ENCODE data around the gene ZFR2. TPM values are rescaled to one million over a fixed set of nuclear protein-coding genes. Genes with fewer than 3 reads are reported as not detected.

ZFR2 gene
- total RNA-seq, 4 donors from 2014 or later = not detected

GRCh38 chr19:3849787-3850186, 19.1 kb downstream of the ZFR2 start:
- in situ Hi-C loops (cut with MboI; ENCODE audit: low sequenced_read_pairs in 4 of 4) = no loop called here
- H3K4me1 ChIP-seq = no peaks in the 10 kb centered on the region
- DNase-seq (no peak), ATAC-seq (no peak)
- no peaks in the 10 kb centered on the region for H3K36me3 ChIP-seq
- intact Hi-C loops (cut with DNase I; ENCODE audit: low total_unique reads) = no loop called here
- H3K4me3 ChIP-seq = no peak overlapping the region
- no peaks in the 10 kb centered on the region for H3K9me3 ChIP-seq
- no peak overlapping the region for H3K27ac ChIP-seq
- TF ChIP-seq POLR2A (IDR thresholded peaks at IDR 0.05) = no peak
- TF ChIP-seq, protein P1, sequence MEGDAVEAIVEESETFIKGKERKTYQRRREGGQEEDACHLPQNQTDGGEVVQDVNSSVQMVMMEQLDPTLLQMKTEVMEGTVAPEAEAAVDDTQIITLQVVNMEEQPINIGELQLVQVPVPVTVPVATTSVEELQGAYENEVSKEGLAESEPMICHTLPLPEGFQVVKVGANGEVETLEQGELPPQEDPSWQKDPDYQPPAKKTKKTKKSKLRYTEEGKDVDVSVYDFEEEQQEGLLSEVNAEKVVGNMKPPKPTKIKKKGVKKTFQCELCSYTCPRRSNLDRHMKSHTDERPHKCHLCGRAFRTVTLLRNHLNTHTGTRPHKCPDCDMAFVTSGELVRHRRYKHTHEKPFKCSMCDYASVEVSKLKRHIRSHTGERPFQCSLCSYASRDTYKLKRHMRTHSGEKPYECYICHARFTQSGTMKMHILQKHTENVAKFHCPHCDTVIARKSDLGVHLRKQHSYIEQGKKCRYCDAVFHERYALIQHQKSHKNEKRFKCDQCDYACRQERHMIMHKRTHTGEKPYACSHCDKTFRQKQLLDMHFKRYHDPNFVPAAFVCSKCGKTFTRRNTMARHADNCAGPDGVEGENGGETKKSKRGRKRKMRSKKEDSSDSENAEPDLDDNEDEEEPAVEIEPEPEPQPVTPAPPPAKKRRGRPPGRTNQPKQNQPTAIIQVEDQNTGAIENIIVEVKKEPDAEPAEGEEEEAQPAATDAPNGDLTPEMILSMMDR (IDR thresholded peaks at IDR 0.05 in 4 of 5, conservative IDR thresholded peaks at IDR 0.05 in 1 of 5) = no peak
- peaks cover 0 to 3% (median 0%) of the 10 kb centered on the region in 3 donors for H3K27me3 ChIP-seq

GRCh38 chr19:3849092-3849491, 19.7 kb downstream of the ZFR2 start:
- H3K4me3 ChIP-seq = no peak overlapping the region
- ATAC-seq (no peak), DNase-seq (no peak)
- intact Hi-C loops (cut with DNase I; ENCODE audit: low total_unique reads) = no loop called here
- no peaks in the 10 kb centered on the region for H3K9me3 ChIP-seq
- H3K27me3 ChIP-seq = peaks cover 0 to 3% (median 0%) of the 10 kb centered on the region in 3 donors
- H3K4me1 ChIP-seq = no peaks in the 10 kb centered on the region
- no peak for TF ChIP-seq POLR2A (IDR thresholded peaks at IDR 0.05)
- TF ChIP-seq, protein P1 (IDR thresholded peaks at IDR 0.05 in 4 of 5, conservative IDR thresholded peaks at IDR 0.05 in 1 of 5) = no peak
- H3K36me3 ChIP-seq = no peaks in the 10 kb centered on the region
- no peak overlapping the region for H3K27ac ChIP-seq
- in situ Hi-C loops (cut with MboI; ENCODE audit: low sequenced_read_pairs in 4 of 4) = no loop called here

- peaks cover 0 to 11% (median 4%) of the 10 kb centered on the region in 3 donors for H3K27me3 ChIP-seq
- no peaks in the 10 kb centered on the region for H3K4me1 ChIP-seq
- in situ Hi-C loops (cut with MboI; ENCODE audit: low sequenced_read_pairs in 4 of 4) = no loop called here
- DNase-seq (no peak), ATAC-seq (no peak)
- H3K36me3 ChIP-seq = no peaks in the 10 kb centered on the region
- H3K9me3 ChIP-seq = no peaks in the 10 kb centered on the region
- no peak overlapping the region for H3K27ac ChIP-seq
- intact Hi-C loops (cut with DNase I; ENCODE audit: low total_unique reads) = no loop called here
- no peak for TF ChIP-seq POLR2A (IDR thresholded peaks at IDR 0.05)
- TF ChIP-seq, protein P1 (IDR thresholded peaks at IDR 0.05 in 4 of 5, conservative IDR thresholded peaks at IDR 0.05 in 1 of 5) = no peak
- H3K4me3 ChIP-seq = no peak overlapping the region
Observed at GRCh38 chr19:3844596-3844995, 24.2 kb downstream of the ZFR2 start.

GRCh38 chr19:3842948-3843347, 25.9 kb downstream of the ZFR2 start:
- H3K27me3 ChIP-seq = peaks cover 0 to 19% (median 4%) of the 10 kb centered on the region in 3 donors
- in situ Hi-C loops (cut with MboI; ENCODE audit: low sequenced_read_pairs in 4 of 4) = no loop called here

More at GRCh38 chr19:3842948-3843347, 25.9 kb downstream of the ZFR2 start:
- Histone ChIP-seq H3K4me1 (no peaks in the 10 kb centered on the region), H3K27ac (no peak overlapping the region), H3K9me3 (no peaks in the 10 kb centered on the region), H3K36me3 (no peaks in the 10 kb centered on the region), H3K4me3 (no peak overlapping the region)
- TF ChIP-seq POLR2A (IDR thresholded peaks at IDR 0.05) = no peak
- TF ChIP-seq, protein P1 (IDR thresholded peaks at IDR 0.05 in 4 of 5, conservative IDR thresholded peaks at IDR 0.05 in 1 of 5) = no peak
- no peak for ATAC-seq
- intact Hi-C loops (cut with DNase I; ENCODE audit: low total_unique reads) = no loop called here
- no peak for DNase-seq
